Cardiac fibroblast (primary cell): ENCODE data around the gene ITGAE.

Source experiments
- DNase-seq, 2 donors: peaks; one replicate each; pipeline versions ENCODE4 v3.0.0 to v3.0.0-alpha.2; 2010; ENCODE audit warnings: low read depth in 2 of 2
- H3K4me3 ChIP-seq, 2 donors: replicated peaks in 1 of 2; 1 replicate in 1 of 2; 2 replicates in 1 of 2; pipeline ENCODE4 v1.5.1; 2011; ENCODE audit warnings: low read depth in 2 of 2, low read length in 2 of 2, mild to moderate bottlenecking in 2 of 2, moderate library complexity in 1 of 2
- TF ChIP-seq, protein P1 (sequence below): IDR thresholded peaks from one replicate; pipeline ENCODE4 v1.5.1; 2011; ENCODE audit warnings: low read depth, mild to moderate bottlenecking, low read length, inconsistent platforms

Gene ITGAE

DNA sequence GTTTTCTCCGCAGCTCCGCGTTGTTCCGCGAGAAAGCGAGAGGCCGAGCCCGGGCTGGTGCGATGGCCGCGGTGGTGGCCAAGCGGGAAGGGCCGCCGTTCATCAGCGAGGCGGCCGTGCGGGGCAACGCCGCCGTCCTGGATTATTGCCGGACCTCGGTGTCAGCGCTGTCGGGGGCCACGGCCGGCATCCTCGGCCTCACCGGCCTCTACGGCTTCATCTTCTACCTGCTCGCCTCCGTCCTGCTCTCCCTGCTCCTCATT is 132.0 kb downstream of the ITGAE start:
- TF ChIP-seq, protein P1, sequence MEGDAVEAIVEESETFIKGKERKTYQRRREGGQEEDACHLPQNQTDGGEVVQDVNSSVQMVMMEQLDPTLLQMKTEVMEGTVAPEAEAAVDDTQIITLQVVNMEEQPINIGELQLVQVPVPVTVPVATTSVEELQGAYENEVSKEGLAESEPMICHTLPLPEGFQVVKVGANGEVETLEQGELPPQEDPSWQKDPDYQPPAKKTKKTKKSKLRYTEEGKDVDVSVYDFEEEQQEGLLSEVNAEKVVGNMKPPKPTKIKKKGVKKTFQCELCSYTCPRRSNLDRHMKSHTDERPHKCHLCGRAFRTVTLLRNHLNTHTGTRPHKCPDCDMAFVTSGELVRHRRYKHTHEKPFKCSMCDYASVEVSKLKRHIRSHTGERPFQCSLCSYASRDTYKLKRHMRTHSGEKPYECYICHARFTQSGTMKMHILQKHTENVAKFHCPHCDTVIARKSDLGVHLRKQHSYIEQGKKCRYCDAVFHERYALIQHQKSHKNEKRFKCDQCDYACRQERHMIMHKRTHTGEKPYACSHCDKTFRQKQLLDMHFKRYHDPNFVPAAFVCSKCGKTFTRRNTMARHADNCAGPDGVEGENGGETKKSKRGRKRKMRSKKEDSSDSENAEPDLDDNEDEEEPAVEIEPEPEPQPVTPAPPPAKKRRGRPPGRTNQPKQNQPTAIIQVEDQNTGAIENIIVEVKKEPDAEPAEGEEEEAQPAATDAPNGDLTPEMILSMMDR: no peak
- no peak for DNase-seq
- H3K4me3 ChIP-seq: peak overlapping the region; percentile 97 to 98

DNA sequence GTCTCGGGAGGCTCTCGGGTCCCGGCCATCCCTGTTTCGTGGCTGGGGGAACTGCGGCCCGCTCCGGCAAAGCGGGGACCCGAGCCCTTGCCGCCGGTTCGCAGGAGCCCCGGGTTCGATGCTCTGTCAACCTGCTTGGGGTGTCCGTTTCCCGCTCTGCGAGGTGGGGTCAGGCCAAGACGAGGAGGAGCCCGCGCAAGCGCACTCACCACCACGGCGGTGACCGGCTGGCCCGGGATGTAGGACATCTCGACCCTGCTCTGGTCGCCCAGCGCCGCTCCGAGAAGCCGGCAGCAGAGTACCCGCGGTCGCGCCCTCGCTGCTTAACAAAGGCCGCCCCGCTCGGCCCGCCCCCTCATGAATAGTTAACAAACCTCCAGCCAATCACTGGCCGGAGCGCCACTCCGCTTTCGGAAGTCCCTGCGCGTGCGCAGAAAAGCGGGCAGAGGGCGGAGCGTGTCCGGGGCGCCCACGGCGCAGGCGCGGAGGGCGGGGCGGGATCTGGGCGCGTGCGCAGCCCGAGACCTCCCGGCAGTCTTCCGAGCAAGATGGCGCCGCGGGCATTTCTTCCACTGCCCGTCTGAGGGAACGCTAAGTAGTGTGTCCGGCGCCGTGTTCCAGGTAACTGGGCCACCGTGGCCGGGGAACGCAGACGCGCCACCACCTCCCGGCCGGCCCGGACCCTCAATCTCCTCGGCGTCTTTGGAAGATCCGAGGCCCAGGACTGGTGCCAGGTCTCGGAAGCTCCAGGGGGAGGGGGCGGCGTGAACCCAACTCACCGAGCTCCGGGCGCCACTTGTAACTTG is 132.5 kb downstream of the ITGAE start, which contains the start of the genes EMC6 and TAX1BP3:
Gene EMC6, plus strand, starts transcription at position 534 of the 806 bp plus-strand sequence. CDS start 335 bp downstream, outside the sequence.
Gene TAX1BP3, minus strand, starts transcription at position 300 of the 806 bp plus-strand sequence. Its CDS starts 52 bp downstream, at position 248.
- DNase-seq: peak; percentile 98 to 99
- peak within 1 kb of the TSS; percentile 97 to 98 for H3K4me3 ChIP-seq
- TF ChIP-seq, protein P1: no peak

DNA sequence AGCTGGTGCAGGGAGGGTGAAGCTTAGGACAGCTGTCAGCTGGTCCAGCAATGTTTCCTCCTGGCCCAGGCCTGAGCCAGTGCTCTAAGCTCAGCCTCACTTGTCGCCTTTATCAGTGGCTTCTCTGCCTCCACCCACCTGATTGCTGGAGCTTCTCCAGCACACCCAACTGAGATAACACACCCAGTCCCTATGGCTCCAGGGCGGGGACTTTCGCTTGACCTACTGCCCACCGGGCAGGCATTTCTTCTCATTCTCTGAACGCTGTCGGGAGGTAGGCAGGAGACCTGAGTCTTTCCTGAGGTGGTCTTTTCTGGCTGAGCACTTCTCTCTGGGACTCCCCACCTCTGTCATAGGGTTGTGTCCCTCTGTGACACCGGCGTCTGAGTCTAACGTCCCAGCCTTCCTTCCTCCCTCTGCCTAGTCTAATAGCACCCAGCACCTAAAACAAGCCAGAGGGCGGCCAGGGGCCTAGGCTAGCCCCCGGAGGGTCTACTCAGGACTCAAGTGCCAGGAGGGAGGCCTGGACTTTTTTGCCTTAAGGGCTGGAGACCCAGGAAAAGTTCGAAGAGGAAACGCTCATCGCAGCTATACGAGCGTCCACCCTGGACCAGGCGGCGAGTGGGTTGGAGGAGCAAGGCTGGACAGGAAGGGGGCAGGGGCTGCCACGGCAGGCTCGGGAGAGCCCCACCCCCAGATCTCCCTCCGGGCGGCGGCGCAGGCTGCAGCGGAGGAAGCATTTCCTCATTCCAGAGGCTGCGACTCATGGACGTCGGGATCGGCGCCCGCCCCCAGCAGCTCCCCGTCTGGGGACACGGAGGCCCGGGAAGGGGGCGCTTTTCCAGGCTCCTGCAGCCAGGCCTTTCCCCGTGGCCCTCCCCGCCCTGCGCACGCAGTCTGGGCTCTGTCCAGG is 133.4 kb downstream of the ITGAE start:
- H3K4me3 ChIP-seq: peak overlapping the region; percentile 95
- DNase-seq: peak; percentile 93 to 97
- TF ChIP-seq, protein P1: no peak

DNA sequence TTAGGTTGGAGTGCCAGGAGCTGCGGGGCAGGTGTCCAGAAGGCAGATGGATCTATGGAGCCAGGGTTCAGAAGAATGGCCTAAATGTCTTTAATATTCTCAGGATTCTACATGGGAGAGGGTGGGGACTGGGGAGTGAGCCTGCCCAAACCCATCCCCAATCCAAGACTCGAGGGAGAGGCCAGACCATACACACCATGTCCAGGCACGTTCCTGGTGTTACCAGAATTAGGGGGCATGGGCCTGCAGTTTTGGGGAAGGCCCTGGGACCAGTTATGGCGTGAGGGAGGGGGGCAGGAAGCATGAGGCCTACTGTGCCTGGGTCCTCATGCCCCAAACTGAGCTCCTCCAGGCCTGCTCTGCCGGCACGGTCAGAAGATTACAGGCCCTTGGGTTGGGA is 134.5 kb downstream of the ITGAE start:
- DNase-seq: no peak
- TF ChIP-seq, protein P1: no peak

DNA sequence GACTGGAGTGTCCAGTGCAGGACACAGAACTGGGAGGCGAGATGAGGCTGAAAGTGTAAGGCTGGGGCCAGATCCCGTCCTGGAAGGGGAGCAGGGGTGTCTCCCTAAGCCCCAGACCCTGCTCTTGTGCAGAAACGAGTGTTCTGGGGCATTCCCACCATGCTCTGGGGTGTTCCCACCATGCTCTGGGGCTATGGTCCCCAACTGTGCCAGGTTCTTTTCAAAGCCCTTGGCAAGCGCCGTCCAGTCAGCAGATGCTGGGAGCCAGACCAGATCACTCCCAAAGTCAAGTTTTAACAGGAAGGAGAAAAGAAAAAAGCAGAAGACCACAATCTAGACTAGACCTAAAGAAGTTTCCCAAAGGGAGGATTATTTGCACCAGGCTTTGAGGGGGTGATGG is 135.2 kb downstream of the ITGAE start:
- DNase-seq: no peak
- peak overlapping the region in 1 of 2 donors; percentile 95 for H3K4me3 ChIP-seq
- TF ChIP-seq, protein P1: no peak

More for the DNA sequence above, 134.5 kb downstream of the ITGAE start:
- peak overlapping the region; percentile 24 to 95 for H3K4me3 ChIP-seq
